GM18870 (cell line): ENCODE results near the gene MIOX.
A peak's percentile ranks its signal among the peaks of the same experiment; 100 is the strongest.

ENCODE experiments used
- ATAC-seq: cut with Tn5 transposase; IDR thresholded peaks from one replicate; pipeline ENCODE4 v1.9.1; 2021; ENCODE audit warnings: moderate library complexity; ENCODE audit not compliant: unreplicated experiment

Gene MIOX

GRCh38 chr22:50489363-50490243, 2.9 kb downstream of the MIOX start:
- ATAC-seq = no peak

GRCh38 chr22:50490531-50491308, 4.1 kb downstream of the MIOX start:
- ATAC-seq = no peak

- no peak for ATAC-seq
Observed at GRCh38 chr22:50497093-50497492, 10.4 kb downstream of the MIOX start.

GRCh38 chr22:50498322-50498890, 11.7 kb downstream of the MIOX start:
- ATAC-seq = no peak

GRCh38 chr22:50500452-50500851, 13.8 kb downstream of the MIOX start:
- no peak for ATAC-seq

GRCh38 chr22:50502096-50502495, 15.4 kb downstream of the MIOX start:
- no peak for ATAC-seq

GRCh38 chr22:50502628-50503474, 16.2 kb downstream of the MIOX start:
- ATAC-seq = no peak

GRCh38 chr22:50503475-50504145, 17.0 kb downstream of the MIOX start:
- ATAC-seq = no peak

GRCh38 chr22:50504369-50505211, 17.9 kb downstream of the MIOX start:
- no peak for ATAC-seq

- ATAC-seq = no peak
Observed at GRCh38 chr22:50505276-50505775, 18.7 kb downstream of the MIOX start.

- ATAC-seq = no peak
Observed at GRCh38 chr22:50505776-50506610, 19.3 kb downstream of the MIOX start.

- no peak for ATAC-seq
Observed at GRCh38 chr22:50506611-50507420, 20.2 kb downstream of the MIOX start.

- ATAC-seq = no peak
Observed at GRCh38 chr22:50507421-50507990, 20.8 kb downstream of the MIOX start, which contains the start of gene LMF2. Gene LMF2, minus strand, starts transcription at chr22:50507702. Its CDS starts 27 bp downstream, at chr22:50507675.

GRCh38 chr22:50507991-50508884, 21.6 kb downstream of the MIOX start, which contains the start of gene NCAPH2:
Gene NCAPH2, plus strand, starts transcription at chr22:50508224. Its CDS starts 114 bp downstream, at chr22:50508338.
- ATAC-seq = peak; percentile 60

- ATAC-seq = no peak
Observed at GRCh38 chr22:50508897-50509296, 22.2 kb downstream of the MIOX start.

- ATAC-seq = no peak
Observed at GRCh38 chr22:50513175-50513574, 26.5 kb downstream of the MIOX start.
